Hippocampal formation (tissue), 2 donors: ENCODE measurements around the gene TYMP.

Experiments
- DNase-seq, 2 donors: peaks; one replicate each; lab custom pipeline; 2025; lab: John Stamatoyannopoulos, UW

TYMP gene

GRCh38 chr22:50505276-50505775 lies 24.5 kb downstream of the TYMP start:
- DNase-seq = no peak

GRCh38 chr22:50504369-50505211 lies 25.2 kb downstream of the TYMP start:
- DNase-seq = no peak

- no peak for DNase-seq
Measured at GRCh38 chr22:50503475-50504145, 26.2 kb downstream of the TYMP start.

GRCh38 chr22:50502628-50503474 lies 27.0 kb downstream of the TYMP start:
- DNase-seq = no peak

GRCh38 chr22:50502096-50502495 lies 27.7 kb downstream of the TYMP start:
- no peak for DNase-seq

GRCh38 chr22:50500452-50500851 lies 29.4 kb downstream of the TYMP start:
- no peak for DNase-seq

GRCh38 chr22:50498322-50498890 lies 31.4 kb downstream of the TYMP start:
- DNase-seq = peak; percentile 42 to 54

- no peak for DNase-seq
Measured at GRCh38 chr22:50497093-50497492, 32.7 kb downstream of the TYMP start.

- no peak for DNase-seq
Measured at GRCh38 chr22:50490531-50491308, 39.1 kb downstream of the TYMP start.

GRCh38 chr22:50489363-50490243 lies 40.2 kb downstream of the TYMP start:
- no peak for DNase-seq

- no peak for DNase-seq
Measured at GRCh38 chr22:50488886-50489285, 40.9 kb downstream of the TYMP start.

- DNase-seq = no peak
Measured at GRCh38 chr22:50488006-50488677, 41.7 kb downstream of the TYMP start.

GRCh38 chr22:50487290-50488005 lies 42.4 kb downstream of the TYMP start:
- no peak for DNase-seq

- DNase-seq = no peak
Measured at GRCh38 chr22:50486561-50487289, 43.1 kb downstream of the TYMP start, which contains the start of gene MIOX. TSS of gene MIOX (plus strand) at chr22:50486859. CDS start at chr22:50486898, 39 bp downstream.

GRCh38 chr22:50485221-50486131 lies 44.3 kb downstream of the TYMP start:
- no peak for DNase-seq

GRCh38 chr22:50483977-50484853 lies 45.6 kb downstream of the TYMP start:
- no peak for DNase-seq
